Stimulated activated CD4-positive, alpha-beta T cell treated with anti-CD3 and anti-CD28 coated beads, Interleukin-15, amount 100 ng/mL, for 48 hours (primary cell): ENCODE data around the gene ENTREP3.

Source experiments
- DNase-seq, 2 donors: peaks; one replicate each; pipeline ENCODE4 v3.0.0-alpha.2; 2020; ENCODE audit warnings: low read depth in 2 of 2

The ENTREP3 gene

GRCh38 chr1:155199792-155200191 lies 55.5 kb downstream of the ENTREP3 start:
- no peak for DNase-seq

- no peak for DNase-seq
Observed at GRCh38 chr1:155198547-155198906, 56.8 kb downstream of the ENTREP3 start.

- no peak for DNase-seq
Observed at GRCh38 chr1:155197901-155198546, 57.3 kb downstream of the ENTREP3 start.
